Activated CD4-positive, alpha-beta T cell treated with anti-CD3 and anti-CD28 coated beads, Interleukin-2, amount 50 U/mL, for 16 hours (primary cell): ENCODE results near the gene GAMT.

Experiments
- DNase-seq: peaks from one replicate; pipeline ENCODE4 v3.0.0-alpha.2; 2020

Gene GAMT

DNA sequence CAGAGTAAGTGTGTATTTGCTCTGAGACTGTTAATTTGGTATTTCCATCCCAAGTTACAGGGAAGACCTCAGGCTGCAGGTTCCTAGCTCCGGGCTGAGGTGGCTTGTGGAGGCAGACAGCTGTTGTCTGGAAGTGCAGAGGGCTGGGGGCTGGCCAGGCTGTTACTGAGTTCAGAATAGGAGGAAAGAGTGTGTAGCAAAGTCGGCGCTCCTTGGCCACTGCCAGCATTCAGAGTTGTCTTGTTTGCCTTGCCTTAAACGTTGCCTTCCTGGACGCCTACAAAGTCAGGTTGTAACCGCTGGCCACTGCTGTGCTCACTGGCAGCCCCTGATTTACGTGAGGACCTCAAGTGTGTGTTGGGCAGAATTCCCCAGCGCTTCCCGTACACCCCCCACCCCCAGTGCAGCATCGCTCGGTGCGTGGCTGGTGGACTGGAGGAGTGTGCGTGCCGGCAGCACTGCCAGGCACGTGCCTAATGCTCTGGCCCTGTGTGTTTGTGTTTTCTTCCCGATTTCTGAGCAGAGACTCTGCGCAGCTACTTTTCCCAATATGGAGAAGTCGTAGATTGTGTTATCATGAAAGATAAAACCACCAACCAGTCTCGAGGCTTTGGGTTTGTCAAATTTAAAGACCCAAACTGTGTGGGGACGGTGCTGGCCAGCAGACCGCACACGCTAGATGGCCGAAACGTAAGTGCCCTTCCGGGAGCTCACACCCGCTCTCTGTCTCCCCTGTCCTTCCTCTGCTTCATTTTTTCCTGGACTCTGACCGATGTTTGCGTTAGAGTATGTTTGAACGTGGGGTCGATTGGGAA lies 16.5 kb upstream of the GAMT start:
- no peak for DNase-seq

DNA sequence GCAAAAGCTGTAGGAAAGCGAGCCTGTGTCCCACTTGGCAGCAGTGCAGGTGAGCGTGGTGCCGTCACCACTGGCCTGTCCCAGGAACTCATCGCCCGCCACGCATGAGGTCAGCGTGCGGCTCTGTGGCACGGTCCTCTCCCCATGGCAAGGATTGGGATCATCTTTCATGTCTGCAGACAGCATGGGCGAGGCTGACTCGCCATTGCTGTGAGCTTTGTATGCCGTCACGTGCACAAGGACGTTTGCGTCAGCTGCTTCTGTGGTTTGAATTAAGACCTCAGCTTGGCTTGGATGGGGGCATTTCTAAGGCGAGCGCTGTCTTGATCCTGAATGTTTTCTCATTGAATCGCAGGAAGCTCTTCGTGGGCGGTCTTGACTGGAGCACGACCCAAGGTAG lies 15.8 kb upstream of the GAMT start:
- no peak for DNase-seq

GRCh38 chr19:1416014-1416841 lies 14.9 kb upstream of the GAMT start:
- DNase-seq: no peak

- DNase-seq: no peak
Measured at GRCh38 chr19:1412995-1413800, 11.9 kb upstream of the GAMT start.

DNA sequence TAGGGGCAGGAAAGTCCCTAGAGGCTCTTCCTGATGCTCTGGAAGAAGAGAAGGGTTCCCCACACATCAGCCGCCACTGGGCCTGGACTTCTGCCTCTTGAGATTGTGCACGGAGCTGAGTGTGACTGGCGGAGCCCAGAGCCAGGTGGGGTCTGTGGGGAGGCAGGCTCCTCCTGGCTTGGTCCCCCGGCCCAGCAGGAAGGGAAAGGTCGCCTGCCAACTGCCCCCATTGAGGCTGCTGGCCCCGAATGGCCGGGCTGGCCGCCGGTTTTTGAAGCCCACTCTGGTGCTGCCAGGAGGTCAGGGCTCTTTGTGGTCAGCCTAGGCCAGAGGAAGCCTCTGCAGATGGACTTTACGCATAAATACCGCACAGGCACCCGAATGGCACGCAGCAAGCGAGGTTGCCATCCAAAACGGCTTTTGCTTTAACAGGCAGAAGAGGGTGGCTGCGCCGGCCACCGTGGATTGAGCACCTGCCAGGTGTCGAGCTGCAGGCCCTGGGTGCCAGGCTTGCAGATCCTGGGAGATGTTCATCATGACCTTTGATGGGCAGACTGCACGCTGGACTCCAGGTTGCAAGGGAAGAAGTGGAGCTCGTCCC lies 11.1 kb upstream of the GAMT start:
- DNase-seq: no peak

GRCh38 chr19:1411255-1412191 lies 10.2 kb upstream of the GAMT start:
- DNase-seq: peak; percentile 33

DNA sequence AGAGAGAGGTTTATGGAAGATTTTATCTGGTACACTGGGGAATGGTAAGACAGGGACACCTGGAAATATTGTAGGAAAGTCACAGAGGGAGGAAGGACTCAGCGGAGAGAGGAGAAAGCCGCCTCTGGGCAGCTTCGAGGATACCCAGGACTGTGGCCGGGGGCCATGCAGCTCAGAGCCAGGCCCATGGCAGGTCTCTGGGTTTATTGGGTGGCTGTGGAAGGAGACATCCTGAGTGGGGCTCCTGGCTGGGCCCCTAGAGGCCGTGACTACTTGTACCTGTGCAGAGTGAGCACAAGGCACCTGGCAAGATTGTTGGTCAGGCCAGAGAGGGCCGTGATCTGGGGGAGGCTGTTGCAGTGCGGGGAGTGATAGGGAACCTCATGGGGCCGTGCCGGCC lies 9.4 kb upstream of the GAMT start:
- no peak for DNase-seq

GRCh38 chr19:1410136-1410786 lies 8.9 kb upstream of the GAMT start:
- DNase-seq: peak; percentile 28

- DNase-seq: no peak
Measured at GRCh38 chr19:1409204-1410005, 8.1 kb upstream of the GAMT start.

DNA sequence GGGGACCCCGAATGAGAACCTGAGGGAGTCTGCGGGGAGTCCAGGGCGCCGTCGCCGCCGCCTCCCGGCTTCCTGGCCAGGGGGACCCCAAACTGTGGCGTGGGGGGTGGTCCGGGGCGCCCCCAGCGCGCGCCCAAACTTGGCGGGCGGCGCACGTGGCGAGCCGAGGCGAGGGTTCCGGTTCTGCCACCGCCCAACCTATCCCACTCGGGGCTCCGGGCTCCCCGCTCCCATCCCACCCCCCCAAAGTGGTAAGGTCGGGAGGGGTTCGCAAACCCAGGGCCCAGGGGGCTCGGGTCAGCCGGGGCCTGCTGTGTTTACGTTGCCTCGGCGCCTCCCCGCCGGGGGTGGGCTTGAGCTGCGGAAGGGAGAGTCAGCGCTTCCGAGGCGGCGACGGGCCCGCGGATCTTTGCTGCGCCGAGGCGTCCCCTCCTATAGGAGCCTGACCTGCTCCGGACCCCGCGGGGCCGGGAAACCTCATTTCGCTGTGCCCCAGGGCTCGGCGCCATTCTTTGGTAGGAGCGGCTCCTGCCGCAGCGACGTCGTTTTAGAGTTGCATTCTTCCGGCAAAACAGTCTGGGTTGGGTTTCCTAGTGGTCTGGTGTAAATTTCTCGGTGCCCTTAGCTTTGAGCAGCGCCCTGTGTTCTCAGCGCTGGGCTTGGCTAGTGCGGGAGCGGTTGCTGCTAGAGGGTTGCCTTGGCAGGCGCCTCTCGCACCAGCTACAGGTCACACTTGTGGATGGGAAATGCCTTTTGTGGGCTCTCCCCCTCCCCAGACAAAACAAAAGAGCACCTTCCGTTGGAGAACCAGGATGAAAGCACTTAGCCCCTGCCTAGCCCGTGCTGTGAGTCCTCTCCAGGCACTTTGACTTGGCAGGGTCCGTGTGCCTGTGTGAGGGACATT lies 7.2 kb upstream of the GAMT start:
- peak; percentile 52 for DNase-seq

GRCh38 chr19:1407528-1408299 lies 6.4 kb upstream of the GAMT start, which contains the start of gene DAZAP1:
TSS of gene DAZAP1 (plus strand) at chr19:1407586. CDS start at chr19:1407774, 188 bp downstream.
- DNase-seq: no peak

DNA sequence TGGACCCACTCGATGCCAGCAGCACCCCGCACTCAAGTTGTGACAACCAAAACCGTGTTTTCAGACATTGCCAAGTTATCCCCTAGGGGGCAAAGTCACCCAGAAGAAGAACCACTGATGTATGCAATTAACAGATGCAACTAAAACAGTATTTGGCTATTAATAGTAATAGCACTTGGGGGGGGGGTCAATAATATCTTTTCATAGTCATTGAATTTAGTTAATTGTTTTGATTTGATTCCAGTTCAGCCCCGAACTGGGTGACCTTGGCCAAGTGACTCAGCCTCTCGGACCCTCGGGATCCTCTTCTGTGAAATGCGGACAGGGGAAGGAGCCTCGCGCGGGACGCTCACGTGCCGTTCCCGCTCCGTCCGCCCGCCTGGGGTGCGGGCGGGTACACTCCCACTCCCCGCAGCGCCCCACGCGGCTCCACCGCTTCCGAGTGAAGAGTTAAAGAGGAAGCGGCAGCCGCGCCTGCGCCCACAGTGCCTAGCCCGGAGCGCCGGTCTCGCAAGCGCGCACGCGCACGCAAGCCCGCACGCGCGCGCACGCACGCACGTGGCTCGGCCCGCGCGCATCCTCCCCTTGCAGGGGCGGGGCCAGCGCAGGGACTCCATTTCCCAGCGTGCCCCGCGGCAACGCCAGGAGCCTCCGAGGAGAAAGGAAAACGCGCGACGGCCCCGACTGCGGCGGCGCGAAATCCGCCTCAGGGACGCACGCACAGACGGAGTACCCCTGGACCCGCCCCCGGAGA lies 5.6 kb upstream of the GAMT start:
- peak; percentile 99 for DNase-seq

- no peak for DNase-seq
Measured at GRCh38 chr19:1402411-1403070, 1.2 kb upstream of the GAMT start.

- no peak for DNase-seq
Measured at GRCh38 chr19:1401889-1402217, 511 bp upstream of the GAMT start.

- no peak for DNase-seq
Measured at GRCh38 chr19:1400281-1401137, 833 bp downstream of the GAMT start.

DNA sequence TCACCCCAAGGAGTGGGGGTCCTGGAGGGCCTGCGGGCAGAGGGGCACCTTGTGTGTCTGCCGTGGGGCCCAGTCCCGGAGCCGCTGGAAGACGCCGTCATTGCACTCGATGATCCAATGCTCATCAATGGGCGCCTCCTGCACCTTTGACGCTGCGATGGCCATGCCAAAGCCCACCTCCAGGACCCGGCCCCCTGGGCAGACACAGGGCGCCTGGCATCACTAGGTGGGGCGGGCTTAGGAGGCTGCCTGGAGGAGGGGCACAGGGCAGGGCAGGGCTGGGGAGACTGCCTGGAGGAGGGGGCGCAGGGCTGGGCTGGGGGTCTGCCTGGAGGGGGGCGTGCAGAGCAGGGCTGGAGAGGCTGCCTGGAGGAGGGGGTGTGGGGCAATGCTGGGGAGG lies 1.6 kb downstream of the GAMT start:
- DNase-seq: no peak
